Breast epithelium (tissue), 3 donors: ENCODE measurements around the gene ARHGEF3.

ENCODE experiments used
- CTCF ChIP-seq, 3 donors: fragments of 450-650 bp; IDR thresholded peaks; one replicate each; pipeline ENCODE4 v1.5.1; 2016 to 2017; ENCODE audit warnings: antibody characterized with exemption in 3 of 3, mild to moderate bottlenecking in 3 of 3, moderate library complexity in 3 of 3
- POLR2AphosphoS5 ChIP-seq, 3 donors: sonication (generic); formaldehyde crosslinking; IDR thresholded peaks; one replicate each; pipeline ENCODE4 v1.6.1; 2017; ENCODE audit warnings: antibody characterized with exemption in 3 of 3

DNA sequence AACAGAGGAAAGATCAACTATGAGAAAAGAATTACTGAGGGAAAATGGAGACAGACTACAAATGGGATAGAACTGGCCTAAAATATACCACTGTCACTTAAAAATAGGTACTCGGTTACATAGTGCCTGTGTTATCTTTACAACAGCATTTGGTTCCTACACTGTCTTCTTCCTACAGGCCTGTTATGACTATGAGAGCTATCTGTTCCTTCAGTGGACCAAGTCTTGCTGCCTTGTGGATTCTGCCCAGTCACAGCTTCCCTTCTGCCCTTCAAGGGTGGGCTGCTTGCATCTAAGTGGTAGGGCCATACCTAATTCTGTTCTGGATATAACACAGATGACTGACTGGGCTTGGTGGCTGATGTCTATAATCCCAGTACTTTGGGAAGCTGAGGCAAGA, 13.8 kb upstream of the ARHGEF3 start:
- TF ChIP-seq CTCF (IDR thresholded peaks at IDR 0.05) (no peak), POLR2AphosphoS5 (IDR thresholded peaks at IDR 0.05) (no peak)
